ENCODE results near the gene HS2ST1.

DNA sequence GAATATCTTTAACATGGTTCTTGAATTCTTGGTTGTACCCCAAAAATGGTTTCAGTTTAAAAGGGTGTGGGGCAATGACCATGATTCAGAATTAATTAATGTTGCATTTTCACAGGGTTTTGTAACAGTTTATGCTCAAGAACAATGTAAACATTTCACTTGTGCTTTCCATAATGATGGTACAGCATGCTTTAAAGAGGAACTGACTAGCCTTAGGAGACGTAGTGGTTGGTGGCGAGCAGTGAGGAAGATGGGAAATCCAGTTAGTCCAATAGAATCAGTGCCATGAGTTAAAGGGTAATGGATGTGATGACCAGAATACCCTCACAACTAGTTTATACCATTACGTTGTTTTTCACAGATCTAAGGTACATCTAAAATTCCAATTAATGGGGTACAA lies 138.0 kb downstream of the HS2ST1 start:
- no peak for TF ChIP-seq POLR2A (IDR thresholded peaks at IDR 0.05)
- TF ChIP-seq CTCF (IDR thresholded peaks at IDR 0.05), result no peak
- TF ChIP-seq POLR2AphosphoS5 (IDR thresholded peaks at IDR 0.05), result no peak
